ENCODE data around the gene ZNF415. TPM values are rescaled to one million over a fixed set of nuclear protein-coding genes. Genes with fewer than 3 reads are reported as not detected.

Gene ZNF415
- total RNA-seq: 2.7 and 5.8 TPM in 2 replicates

DNA sequence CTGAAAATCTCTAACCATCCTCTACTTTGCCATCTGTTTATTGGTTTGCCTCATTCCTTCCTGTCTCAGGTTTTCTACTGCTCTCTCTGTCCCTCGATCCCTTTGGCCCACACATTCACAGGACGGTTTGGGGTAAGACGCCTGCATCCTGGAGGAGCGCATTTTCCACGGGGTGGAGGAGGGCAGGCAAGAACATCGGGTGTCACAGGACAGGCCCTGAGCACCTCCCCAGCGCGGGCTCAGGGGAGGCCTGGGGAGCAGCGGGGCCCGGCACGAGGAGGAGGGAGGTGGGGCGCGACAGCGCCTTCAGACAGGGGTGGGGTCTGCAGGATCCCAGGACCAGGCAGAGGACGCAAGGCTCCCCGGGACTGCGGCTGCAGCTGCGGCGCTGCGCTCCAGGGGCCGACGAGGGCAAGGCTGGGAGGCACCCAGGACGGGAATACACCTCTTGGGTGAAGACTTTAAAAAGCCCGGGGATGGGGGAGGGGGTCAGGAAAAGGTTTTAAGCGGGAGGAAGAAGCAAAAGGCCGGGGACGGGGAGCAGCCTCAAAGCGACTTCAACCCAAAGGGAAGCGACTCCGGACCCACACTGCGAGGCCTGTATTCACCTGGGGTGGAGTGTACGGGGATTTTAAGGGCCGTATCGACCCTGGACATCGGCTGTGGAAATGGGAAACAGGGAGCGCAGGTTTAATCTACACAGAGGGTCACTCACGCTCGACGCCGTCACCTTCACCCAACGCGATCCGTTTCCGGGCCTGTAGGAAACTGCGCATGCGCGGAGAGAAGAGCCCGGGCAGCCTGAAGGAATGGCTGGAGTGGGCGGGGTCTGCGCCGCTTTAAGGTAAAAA lies at the start of gene ZNF415:
Gene ZNF415, minus strand, starts transcription at position 770 of the 851 bp plus-strand sequence. CDS start 10,234 bp downstream, outside the sequence.
- intact Hi-C loops (cut with micrococcal nuclease): loop anchor here (1.0 kb wide), 1 partner anchor 29 kb away; the partner anchor contains the start of gene ZNF160
- peaks cover 16% of the 10 kb centered on the region for H3K4me1 Mint-ChIP-seq

DNA sequence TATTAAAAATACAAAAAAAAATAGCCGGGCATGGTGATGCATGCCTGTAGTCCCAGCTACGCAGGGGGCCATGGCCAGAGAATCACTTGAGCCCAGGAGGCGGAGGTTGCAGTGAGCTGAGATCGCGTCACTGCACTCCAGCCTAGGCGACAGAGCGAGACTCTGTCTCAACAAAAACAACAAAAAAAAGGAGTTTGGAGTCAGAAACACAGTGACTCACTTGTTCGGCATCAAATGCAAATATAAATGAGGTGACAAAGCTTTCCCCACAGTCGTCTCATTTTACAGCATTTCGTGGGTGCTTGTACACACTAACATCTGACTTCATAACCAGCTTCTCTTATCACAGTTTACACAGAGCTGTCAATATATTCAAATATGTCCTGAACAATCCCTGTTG lies 49.5 kb upstream of the ZNF415 start:
- intact Hi-C loops (cut with micrococcal nuclease): no loop called here
- Mint-ChIP-seq H3K4me3 (no peak overlapping the region), H3K27ac (no peak overlapping the region), H3K9me3 (peaks cover 15% of the 10 kb centered on the region), H3K4me1 (peaks cover 10% of the 10 kb centered on the region), H3K36me3 (ENCODE audit: low read depth) (peaks cover 62% of the 10 kb centered on the region), H3K27me3 (no peaks in the 10 kb centered on the region)
- DNase-seq (no peak), ATAC-seq (ENCODE audit: low read depth) (no peak)
- CTCF ChIA-PET: interaction anchor here (0.6 kb wide), 1 partner anchor 982 kb away, joined by 3 read pairs; no protein-coding TSS in a partner anchor
- TF ChIP-seq, protein P1, sequence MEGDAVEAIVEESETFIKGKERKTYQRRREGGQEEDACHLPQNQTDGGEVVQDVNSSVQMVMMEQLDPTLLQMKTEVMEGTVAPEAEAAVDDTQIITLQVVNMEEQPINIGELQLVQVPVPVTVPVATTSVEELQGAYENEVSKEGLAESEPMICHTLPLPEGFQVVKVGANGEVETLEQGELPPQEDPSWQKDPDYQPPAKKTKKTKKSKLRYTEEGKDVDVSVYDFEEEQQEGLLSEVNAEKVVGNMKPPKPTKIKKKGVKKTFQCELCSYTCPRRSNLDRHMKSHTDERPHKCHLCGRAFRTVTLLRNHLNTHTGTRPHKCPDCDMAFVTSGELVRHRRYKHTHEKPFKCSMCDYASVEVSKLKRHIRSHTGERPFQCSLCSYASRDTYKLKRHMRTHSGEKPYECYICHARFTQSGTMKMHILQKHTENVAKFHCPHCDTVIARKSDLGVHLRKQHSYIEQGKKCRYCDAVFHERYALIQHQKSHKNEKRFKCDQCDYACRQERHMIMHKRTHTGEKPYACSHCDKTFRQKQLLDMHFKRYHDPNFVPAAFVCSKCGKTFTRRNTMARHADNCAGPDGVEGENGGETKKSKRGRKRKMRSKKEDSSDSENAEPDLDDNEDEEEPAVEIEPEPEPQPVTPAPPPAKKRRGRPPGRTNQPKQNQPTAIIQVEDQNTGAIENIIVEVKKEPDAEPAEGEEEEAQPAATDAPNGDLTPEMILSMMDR (IDR thresholded peaks at IDR 0.05): no peak
- POLR2A ChIA-PET: interaction anchor here (0.5 kb wide), 1 partner anchor 24 kb away, joined by 4 read pairs; no protein-coding TSS in a partner anchor

More for the DNA sequence above, at the start of gene ZNF415:
- peak within 1 kb of the TSS; percentile 70 for H3K27ac Mint-ChIP-seq
- peak; percentile 62 for DNase-seq
- peak; percentile 93 for ATAC-seq (ENCODE audit: low read depth)
- no peaks in the 10 kb centered on the region for H3K27me3 Mint-ChIP-seq
- H3K4me3 Mint-ChIP-seq: peak within 1 kb of the TSS; percentile 85
- H3K36me3 Mint-ChIP-seq (ENCODE audit: low read depth): peaks cover 23% of the 10 kb centered on the region
- POLR2A ChIA-PET: interaction anchor here (0.6 kb wide), 1 partner anchor 26 kb away, joined by 4 read pairs; the partner anchor contains the start of gene ZNF347
- CTCF ChIA-PET: no interaction called here
- H3K9me3 Mint-ChIP-seq: peaks cover 18% of the 10 kb centered on the region
- TF ChIP-seq, protein P1 (IDR thresholded peaks at IDR 0.05): no peak

DNA sequence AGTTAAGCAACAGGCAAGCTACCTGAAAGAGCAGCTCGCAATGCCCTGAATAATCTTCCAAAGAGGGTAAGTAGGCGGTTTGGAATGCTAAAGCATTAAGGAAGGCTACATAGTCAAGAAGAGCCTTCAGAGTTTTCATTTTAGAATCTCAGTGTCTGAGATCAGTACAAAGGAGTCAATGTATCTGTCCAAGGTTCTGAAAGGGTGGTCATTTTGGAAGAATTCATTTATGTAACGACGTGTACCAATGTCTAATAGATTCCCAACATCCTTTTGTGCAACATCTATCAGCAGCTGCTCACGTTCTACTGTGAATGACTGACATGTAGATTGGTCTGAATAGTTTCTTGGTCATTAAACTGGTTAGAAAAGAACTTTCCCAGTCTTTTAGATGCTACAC lies 45.3 kb upstream of the ZNF415 start:
- Mint-ChIP-seq H3K4me1 (no peaks in the 10 kb centered on the region), H3K27ac (no peak overlapping the region), H3K9me3 (peaks cover 22% of the 10 kb centered on the region), H3K27me3 (no peaks in the 10 kb centered on the region), H3K4me3 (no peak overlapping the region), H3K36me3 (ENCODE audit: low read depth) (peaks cover 73% of the 10 kb centered on the region)
- intact Hi-C loops (cut with micrococcal nuclease): no loop called here
- TF ChIP-seq, protein P1 (IDR thresholded peaks at IDR 0.05): no peak
- DNase-seq: no peak
- CTCF ChIA-PET: no interaction called here
- no peak for ATAC-seq (ENCODE audit: low read depth)
- POLR2A ChIA-PET: no interaction called here

DNA sequence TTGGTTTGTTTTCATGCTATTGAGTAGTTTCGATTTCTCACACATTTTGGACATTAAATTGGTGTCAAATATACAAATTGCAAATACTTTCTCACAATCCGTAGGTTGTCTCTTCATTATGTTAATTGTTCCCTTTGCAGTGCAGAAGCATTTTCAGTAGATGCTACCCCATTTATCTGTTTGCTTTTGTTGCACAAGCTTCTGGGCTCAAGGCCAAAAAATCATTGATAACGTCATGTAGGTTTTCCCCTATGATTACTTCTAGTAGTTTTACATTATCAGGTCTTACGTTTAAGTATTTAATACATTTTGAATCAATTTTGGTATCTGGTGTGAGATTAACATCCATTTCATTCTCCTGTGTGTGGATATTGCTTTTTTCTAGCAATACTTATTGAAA lies 40.2 kb upstream of the ZNF415 start:
- Mint-ChIP-seq H3K9me3 (peaks cover 30% of the 10 kb centered on the region), H3K36me3 (ENCODE audit: low read depth) (peaks cover 59% of the 10 kb centered on the region), H3K27ac (no peak overlapping the region), H3K4me3 (no peak overlapping the region), H3K4me1 (no peaks in the 10 kb centered on the region), H3K27me3 (no peaks in the 10 kb centered on the region)
- CTCF ChIA-PET: no interaction called here
- POLR2A ChIA-PET: no interaction called here
- DNase-seq: no peak
- ATAC-seq (ENCODE audit: low read depth): no peak
- intact Hi-C loops (cut with micrococcal nuclease): no loop called here
- TF ChIP-seq, protein P1 (IDR thresholded peaks at IDR 0.05): no peak

DNA sequence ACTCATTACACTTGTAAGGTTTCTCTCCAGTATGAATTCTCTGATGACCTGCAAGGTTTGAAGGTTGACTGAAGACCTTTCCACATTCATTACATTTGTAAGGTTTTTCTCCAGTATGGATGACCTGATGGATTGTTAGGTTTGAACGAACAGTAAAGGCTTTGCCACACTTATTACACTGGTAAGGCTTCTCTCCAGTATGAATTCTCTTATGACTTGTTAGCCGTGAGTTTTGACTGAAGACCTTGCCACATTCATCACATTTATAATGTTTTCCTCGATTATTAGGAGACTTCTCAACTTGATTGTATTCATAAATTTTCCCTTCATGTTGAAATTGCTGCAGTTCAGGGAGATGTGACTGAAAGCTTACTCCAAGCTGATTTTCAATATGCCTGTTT lies 33.0 kb upstream of the ZNF415 start:
- DNase-seq (no peak), ATAC-seq (ENCODE audit: low read depth) (no peak)
- H3K4me1 Mint-ChIP-seq: no peaks in the 10 kb centered on the region
- TF ChIP-seq, protein P1 (IDR thresholded peaks at IDR 0.05): no peak
- no peak overlapping the region for H3K27ac Mint-ChIP-seq
- H3K36me3 Mint-ChIP-seq (ENCODE audit: low read depth): peaks cover 36% of the 10 kb centered on the region
- H3K27me3 Mint-ChIP-seq: no peaks in the 10 kb centered on the region
- no peak overlapping the region for H3K4me3 Mint-ChIP-seq
- ChIA-PET CTCF (no interaction called here), POLR2A (no interaction called here)
- H3K9me3 Mint-ChIP-seq: peaks cover 34% of the 10 kb centered on the region
- intact Hi-C loops (cut with micrococcal nuclease): no loop called here
